Cardiac muscle cell (in vitro differentiated cells and primary cell): ENCODE results near the gene MRRF. TPM values are rescaled to one million over a fixed set of nuclear protein-coding genes. Genes with fewer than 3 reads are reported as not detected.
A peak's percentile ranks its signal among the peaks of the same experiment; 100 is the strongest.
"Not testable (repeated sequence)": the region's sequence is repeated elsewhere in the genome, so short reads cannot be mapped to it uniquely, and the experiment has no call there.

Source experiments
- DNase-seq, 2 donors: peaks; one replicate each; pipeline versions ENCODE4 v3.0.0 to v3.0.0-alpha.2; 2010 to 2017; ENCODE audit warnings: low read depth in 1 of 2, low spot score in 1 of 2
- H3K27ac ChIP-seq: fragments of 200-600 bp; sonication (generic); 2 replicates; pipeline ENCODE4 v1.5.1; 2016
- H3K27me3 ChIP-seq: fragments of 200-600 bp; sonication (generic); 2 replicates; pipeline ENCODE4 v1.6.0; 2016; ENCODE audit warnings: control low read depth
- H3K36me3 ChIP-seq: fragments of 200-600 bp; sonication (generic); 2 replicates; pipeline ENCODE4 v1.5.1; 2016; ENCODE audit warnings: control low read depth
- H3K4me1 ChIP-seq: fragments of 200-600 bp; sonication (generic); 2 replicates; pipeline ENCODE4 v1.8.1; 2017; ENCODE audit warnings: low read depth, mild to moderate bottlenecking, mixed run types
- H3K4me3 ChIP-seq: fragments of 200-600 bp; sonication (generic); 2 replicates; pipeline ENCODE4 v1.5.1; 2016; ENCODE audit warnings: mild to moderate bottlenecking
- H3K9me3 ChIP-seq: fragments of 200-600 bp; sonication (generic); 2 replicates; pipeline ENCODE4 v1.5.1; 2017; ENCODE audit warnings: low read depth, mild to moderate bottlenecking, control low read depth
- CTCF ChIP-seq: IDR thresholded peaks from 2 replicates; pipeline ENCODE4 v1.5.1; 2012; ENCODE audit warnings: low read depth, mild to moderate bottlenecking, low read length
- polyA plus RNA-seq: library from polyadenylated mRNA; unstranded; fragments of >200 nt; fragmentation: Nextera tagmentation; extraction: Ambion mirVana; gene quantifications from 2 replicates; pipeline ENCODE4 v1.2.1, GENCODE V29; 2016
- total RNA-seq: library from RNA; depleted of rRNA; stranded (reverse); fragments of >200 nt; gene quantifications from 2 replicates; pipeline ENCODE4 v1.2.3, GENCODE V29; 2016

The MRRF gene
- total and polyA plus RNA-seq, 2 experiments from 2014 or later, result 44.4 to 45.5 TPM

GRCh38 chr9:122350577-122351355 is 86.1 kb downstream of the MRRF start:
- Histone ChIP-seq H3K36me3 (no peaks in the 10 kb centered on the region), H3K4me1 (no peaks in the 10 kb centered on the region), H3K4me3 (no peak overlapping the region), H3K27ac (no peak overlapping the region), H3K9me3 (no peaks in the 10 kb centered on the region), H3K27me3 (peaks cover 13% of the 10 kb centered on the region)
- peak; percentile 94 for TF ChIP-seq CTCF
- peak; percentile 80 to 83 for DNase-seq

DNA sequence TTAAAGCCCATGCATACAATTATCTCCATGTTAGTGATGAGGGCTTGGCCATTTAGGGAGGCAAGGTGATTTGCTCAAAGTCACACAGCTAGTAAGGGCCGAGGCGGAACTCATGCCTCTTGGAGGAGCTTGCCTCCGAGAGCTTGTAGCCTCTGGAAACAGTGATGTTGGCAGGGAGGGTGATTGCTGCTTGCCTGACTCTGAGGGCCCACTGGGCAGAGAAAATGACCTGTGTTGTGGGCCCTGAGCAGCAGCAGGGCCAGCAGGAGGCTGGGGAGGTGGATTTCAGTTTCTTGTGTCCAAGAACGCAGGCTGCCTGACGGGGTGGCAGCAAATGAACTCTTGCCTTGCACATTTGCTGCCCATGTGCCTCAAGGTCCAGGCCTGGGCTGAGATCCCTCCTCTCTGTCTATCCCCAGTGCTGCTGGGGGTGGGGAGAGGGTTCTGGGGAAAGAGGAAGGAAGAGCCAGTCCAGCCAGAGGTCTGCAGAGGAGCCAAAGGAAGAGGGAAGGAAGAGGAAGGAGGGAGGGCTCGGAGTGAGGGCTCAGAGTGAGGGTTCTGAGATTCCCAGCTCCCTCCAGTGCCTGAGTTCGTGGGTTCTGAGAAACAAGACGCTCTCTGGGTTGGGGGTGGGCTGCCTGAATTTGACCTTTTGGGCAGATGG is 90.0 kb downstream of the MRRF start:
- DNase-seq, result no peak
- no peaks in the 10 kb centered on the region for H3K9me3 ChIP-seq
- no peaks in the 10 kb centered on the region for H3K4me1 ChIP-seq
- no peak for TF ChIP-seq CTCF
- no peak overlapping the region for H3K27ac ChIP-seq
- no peak overlapping the region for H3K4me3 ChIP-seq
- H3K27me3 ChIP-seq, result no peaks in the 10 kb centered on the region
- no peaks in the 10 kb centered on the region for H3K36me3 ChIP-seq

GRCh38 chr9:122355336-122355875 is 90.7 kb downstream of the MRRF start:
- no peaks in the 10 kb centered on the region for H3K4me1 ChIP-seq
- TF ChIP-seq CTCF, result no peak
- H3K27ac ChIP-seq, result no peak overlapping the region
- no peak for DNase-seq
- H3K4me3 ChIP-seq, result no peak overlapping the region
- H3K9me3 ChIP-seq, result no peaks in the 10 kb centered on the region
- no peaks in the 10 kb centered on the region for H3K27me3 ChIP-seq
- no peaks in the 10 kb centered on the region for H3K36me3 ChIP-seq

GRCh38 chr9:122356627-122357026 is 91.9 kb downstream of the MRRF start:
- peak in 1 of 2 donors; percentile 21 for DNase-seq
- Histone ChIP-seq H3K27me3 (no peaks in the 10 kb centered on the region), H3K9me3 (no peaks in the 10 kb centered on the region), H3K36me3 (no peaks in the 10 kb centered on the region), H3K4me3 (no peak overlapping the region), H3K27ac (no peak overlapping the region), H3K4me1 (no peaks in the 10 kb centered on the region)
- peak; percentile 58 for TF ChIP-seq CTCF

DNA sequence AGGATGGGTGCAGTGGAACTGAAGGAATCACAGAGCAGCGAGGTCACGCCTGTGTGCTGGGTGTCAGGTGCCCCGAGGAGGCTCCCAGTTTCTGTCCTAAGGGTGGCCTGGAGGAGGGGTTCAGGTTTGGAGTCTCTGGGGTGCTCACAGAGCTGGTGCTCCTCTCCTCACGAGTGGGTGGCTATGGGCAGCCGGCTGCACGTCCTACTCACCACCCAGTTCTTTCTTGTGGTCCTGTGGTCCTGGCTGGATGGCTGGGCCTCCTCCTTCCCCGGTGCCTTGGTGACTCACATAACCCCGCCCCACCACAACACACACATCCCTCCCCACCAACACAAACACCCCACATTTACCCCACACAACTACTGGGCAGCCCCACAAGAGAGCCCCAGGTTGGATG is 96.2 kb downstream of the MRRF start:
- no peak overlapping the region for H3K4me3 ChIP-seq
- peak in 1 of 2 donors; percentile 45 for DNase-seq
- no peaks in the 10 kb centered on the region for H3K36me3 ChIP-seq
- H3K4me1 ChIP-seq, result no peaks in the 10 kb centered on the region
- H3K27ac ChIP-seq, result no peak overlapping the region
- H3K27me3 ChIP-seq, result no peaks in the 10 kb centered on the region
- no peaks in the 10 kb centered on the region for H3K9me3 ChIP-seq
- TF ChIP-seq CTCF, result no peak

DNA sequence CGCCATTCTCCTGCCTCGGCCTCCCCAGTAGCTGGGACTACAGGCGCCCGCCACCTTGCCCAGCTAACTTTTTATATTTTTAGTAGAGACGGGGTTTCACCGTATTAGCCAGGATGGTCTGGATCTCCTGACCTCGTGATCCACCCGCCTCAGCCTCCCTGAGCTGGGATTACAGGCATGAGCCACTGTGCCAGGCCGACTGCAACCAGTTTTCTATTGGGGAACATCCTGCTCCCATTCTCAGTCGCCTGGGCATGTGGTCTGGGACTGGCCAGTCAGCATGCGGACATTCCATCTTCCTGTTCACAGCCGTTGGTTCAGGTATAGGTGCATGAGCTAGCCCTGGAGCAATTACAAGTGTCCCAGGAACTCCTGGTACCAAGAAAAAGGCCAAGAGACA is 98.4 kb downstream of the MRRF start:
- DNase-seq, H3K4me3 ChIP-seq, H3K27me3 ChIP-seq, H3K4me1 ChIP-seq, H3K27ac ChIP-seq, H3K9me3 ChIP-seq, H3K36me3 ChIP-seq: not testable (repeated sequence)
